H9 (cell line): ENCODE measurements around the gene KCTD16. TPM values are rescaled to one million over a fixed set of nuclear protein-coding genes. Genes with fewer than 3 reads are reported as not detected.

Experiments used
- DNase-seq: peaks from one replicate; pipeline ENCODE4 v3.0.0-alpha.2; 2017
- H2AFZ ChIP-seq: one replicate; pipeline ENCODE4 v1.6.1; 2013; ENCODE audit warnings: mild to moderate bottlenecking, low read length, control low read depth, moderate library complexity
- H2AK5ac ChIP-seq: 2 replicates; pipeline ENCODE4 v1.6.1; 2013; ENCODE audit warnings: low read length, control low read depth, mixed read lengths; ENCODE audit not compliant: insufficient read length
- H2BK120ac ChIP-seq: one replicate; pipeline ENCODE4 v1.6.1; 2013; ENCODE audit warnings: low read depth, mild to moderate bottlenecking, low read length, control low read depth, inconsistent platforms; ENCODE audit not compliant: poor library complexity, severe bottlenecking
- H2BK12ac ChIP-seq: 2 replicates; pipeline ENCODE4 v1.6.1; 2013; ENCODE audit warnings: low read length, control low read depth, mixed read lengths, low read depth; ENCODE audit not compliant: insufficient read length
- H2BK15ac ChIP-seq: 2 replicates; pipeline ENCODE4 v1.6.1; 2013; ENCODE audit warnings: low read depth, low read length, control low read depth
- H2BK20ac ChIP-seq: one replicate; pipeline ENCODE4 v1.6.1; 2013; ENCODE audit warnings: low read depth, mild to moderate bottlenecking, low read length, control low read depth, inconsistent platforms; ENCODE audit not compliant: poor library complexity, severe bottlenecking
- H2BK5ac ChIP-seq: 2 replicates; pipeline ENCODE4 v1.6.1; 2013; ENCODE audit warnings: low read length, control low read depth, mixed read lengths; ENCODE audit not compliant: insufficient read length
- H3K14ac ChIP-seq: 2 replicates; pipeline ENCODE4 v1.6.1; 2013; ENCODE audit warnings: low read length, control low read depth; ENCODE audit not compliant: insufficient read depth
- H3K18ac ChIP-seq: 2 replicates; pipeline ENCODE4 v1.6.1; 2013; ENCODE audit warnings: low read depth, mild to moderate bottlenecking, mixed read lengths, low read length, control low read depth; ENCODE audit not compliant: insufficient read length
- H3K23ac ChIP-seq: 2 replicates; pipeline ENCODE4 v1.6.1; 2013; ENCODE audit warnings: low read length, control low read depth, mixed read lengths, low read depth; ENCODE audit not compliant: insufficient read length
- H3K23me2 ChIP-seq: 2 replicates; pipeline ENCODE4 v1.6.1; 2013; ENCODE audit warnings: low read depth, mild to moderate bottlenecking, mixed read lengths, low read length, control low read depth; ENCODE audit not compliant: insufficient read length, poor library complexity, severe bottlenecking
- H3K27ac ChIP-seq: 2 replicates; pipeline ENCODE4 v1.5.1; 2013; ENCODE audit warnings: low read length, control low read depth, mixed read lengths, low read depth; ENCODE audit not compliant: insufficient read length
- H3K27me3 ChIP-seq: 2 replicates; pipeline ENCODE4 v1.6.1; 2013; ENCODE audit warnings: low read length, control low read depth, inconsistent platforms; ENCODE audit not compliant: insufficient read depth
- H3K4ac ChIP-seq: 2 replicates; pipeline ENCODE4 v1.6.1; 2013; ENCODE audit warnings: low read depth, mild to moderate bottlenecking, control low read depth, inconsistent platforms, low read length, moderate library complexity
- H3K4me1 ChIP-seq: 2 replicates; pipeline ENCODE4 v1.6.1; 2013; ENCODE audit warnings: low read length, control low read depth, inconsistent platforms; ENCODE audit not compliant: insufficient read depth
- H3K4me2 ChIP-seq: 2 replicates; pipeline ENCODE4 v1.6.1; 2013; ENCODE audit warnings: low read length, control low read depth, mixed read lengths; ENCODE audit not compliant: insufficient read length, insufficient read depth
- H3K56ac ChIP-seq: 2 replicates; pipeline ENCODE4 v1.6.1; 2013; ENCODE audit warnings: low read depth, mild to moderate bottlenecking, mixed read lengths, low read length, control low read depth; ENCODE audit not compliant: insufficient read length
- H3K79me1 ChIP-seq: 2 replicates; pipeline ENCODE4 v1.6.1; 2013; ENCODE audit warnings: low read depth, mild to moderate bottlenecking, moderate library complexity, low read length, control low read depth, inconsistent platforms; ENCODE audit not compliant: insufficient read depth, poor library complexity, severe bottlenecking
- H3K79me2 ChIP-seq: 2 replicates; pipeline ENCODE4 v1.6.1; 2013; ENCODE audit warnings: low read length, control low read depth, inconsistent platforms; ENCODE audit not compliant: insufficient read depth
- H3K9ac ChIP-seq: 2 replicates; pipeline ENCODE4 v1.6.1; 2013; ENCODE audit warnings: low read length, control low read depth, mixed read lengths; ENCODE audit not compliant: insufficient read length; ENCODE audit errors: extremely low read depth
- H3K9me3 ChIP-seq: one replicate; pipeline ENCODE4 v1.6.1; 2013; ENCODE audit warnings: low read depth, low read length, inconsistent platforms; ENCODE audit not compliant: control insufficient read depth
- H3T11ph ChIP-seq: one replicate; pipeline ENCODE4 v1.6.1; 2013; ENCODE audit warnings: mild to moderate bottlenecking, low read length, control low read depth, inconsistent platforms
- H4K20me1 ChIP-seq: one replicate; pipeline ENCODE4 v1.6.1; 2013; ENCODE audit not compliant: control insufficient read depth, insufficient read length, insufficient read depth
- H4K5ac ChIP-seq: 2 replicates; pipeline ENCODE4 v1.6.1; 2013; ENCODE audit warnings: low read depth, mild to moderate bottlenecking, mixed read lengths, low read length, control low read depth; ENCODE audit not compliant: insufficient read length
- H4K8ac ChIP-seq: replicated peaks from 2 replicates; pipeline ENCODE4 v1.6.1; 2013; ENCODE audit warnings: low read length, control low read depth, mixed read lengths, low read depth; ENCODE audit not compliant: insufficient read length
- H4K91ac ChIP-seq: 2 replicates; pipeline ENCODE4 v1.6.1; 2013; ENCODE audit warnings: low read depth, mild to moderate bottlenecking, moderate library complexity, mixed read lengths, low read length, control low read depth; ENCODE audit not compliant: insufficient read length
- H3K27ac Mint-ChIP-seq, 3 experiments: 2 replicates in 2 of 3; 3 replicates in 1 of 3; pipeline ENCODE4 v1.8.0; 2020 to 2021; ENCODE audit warnings: mixed read lengths in 3 of 3, mild to moderate bottlenecking in 1 of 3, moderate library complexity in 1 of 3
- H3K27me3 Mint-ChIP-seq: 2 replicates; pipeline ENCODE4 v1.8.0; 2021; ENCODE audit warnings: low read depth, mild to moderate bottlenecking, moderate library complexity, mixed read lengths
- H3K36me3 Mint-ChIP-seq, 3 experiments: 2 replicates in 2 of 3; 3 replicates in 1 of 3; pipeline ENCODE4 v1.8.0; 2020 to 2021; ENCODE audit warnings: low read depth in 3 of 3, mixed read lengths in 3 of 3; ENCODE audit not compliant: insufficient read depth in 1 of 3
- H3K4me1 Mint-ChIP-seq, 2 experiments: 2 replicates each; pipeline ENCODE4 v1.8.0; 2020; ENCODE audit warnings: mixed read lengths in 2 of 2
- H3K4me3 Mint-ChIP-seq, 2 experiments: 2 replicates in 1 of 2; 3 replicates in 1 of 2; pipeline ENCODE4 v1.8.0; 2020 to 2021; ENCODE audit warnings: mild to moderate bottlenecking in 2 of 2, mixed read lengths in 2 of 2, moderate library complexity in 1 of 2
- H3K9me3 Mint-ChIP-seq, 2 experiments: 2 replicates in 1 of 2; 3 replicates in 1 of 2; pipeline ENCODE4 v1.8.0; 2020; ENCODE audit warnings: mild to moderate bottlenecking in 2 of 2, mixed read lengths in 2 of 2, moderate library complexity in 1 of 2
- CTCF ChIP-seq: fragments of 200-600 bp; sonication (generic); conservative IDR thresholded peaks from 3 replicates; pipeline ENCODE4 v1.8.0; 2021; ENCODE audit warnings: antibody characterized with exemption, mild to moderate bottlenecking
- WGBS: extraction: QIAGEN DNeasy Blood & Tissue Kit; methylation state at CpG from one replicate; pipeline ENCODE4 v1.1.7; 2013; ENCODE audit warnings: missing lambda C conversion rate, low lambda C conversion rate, mixed read lengths; ENCODE audit not compliant: insufficient read length; ENCODE audit errors: extremely low coverage; 5-methylcytosine and 5-hydroxymethylcytosine counted together
- total RNA-seq: library from RNA; stranded (reverse); gene quantifications from 2 replicates; pipeline ENCODE4 v1.2.1, GENCODE V29; 2021

KCTD16 gene
- total RNA-seq, 1 experiment from 2014 or later = 0.09 TPM

GRCh38 chr5:144522698-144523097 is 352.0 kb downstream of the KCTD16 start:
- no peak overlapping the region for H3K4me2 ChIP-seq

More at GRCh38 chr5:144522698-144523097, 352.0 kb downstream of the KCTD16 start:
- no peaks in the 10 kb centered on the region for H3K36me3 Mint-ChIP-seq
- H3K56ac ChIP-seq = no peak overlapping the region
- no peak overlapping the region for H3T11ph ChIP-seq
- no peak overlapping the region for H3K4ac ChIP-seq
- no peak overlapping the region for H3K4me3 Mint-ChIP-seq
- no peaks in the 10 kb centered on the region; the same call in 1 of the 2 replicates for H3K27me3 Mint-ChIP-seq
- no peaks in the 10 kb centered on the region for H3K9me3 ChIP-seq
- no peak overlapping the region for H2BK5ac ChIP-seq
- H2AK5ac ChIP-seq = no peak overlapping the region
- WGBS = no CpG with 5 or more reads among the region's 1 CpG
- no peaks in the 10 kb centered on the region for H3K79me2 ChIP-seq
- DNase-seq = no peak
- H4K8ac ChIP-seq = no peak overlapping the region
- no peak overlapping the region for H3K18ac ChIP-seq
- no peak overlapping the region for H2BK15ac ChIP-seq
- H3K27ac Mint-ChIP-seq = no peak overlapping the region; a peak in 1 of 7 replicates
- no peak overlapping the region for H4K5ac ChIP-seq
- H3K23ac ChIP-seq = no peak overlapping the region
- no peak for TF ChIP-seq CTCF
- peaks cover 7 to 9% of the 10 kb centered on the region in 2 experiments for H3K4me1 Mint-ChIP-seq
- no peak overlapping the region for H2AFZ ChIP-seq
- H3K27me3 ChIP-seq = no peaks in the 10 kb centered on the region
- H4K20me1 ChIP-seq = no peaks in the 10 kb centered on the region
- no peaks in the 10 kb centered on the region for H3K79me1 ChIP-seq
- H3K27ac ChIP-seq = no peak overlapping the region
- no peak overlapping the region for H2BK12ac ChIP-seq
- H3K9me3 Mint-ChIP-seq = peaks cover 0 to under 1% of the 10 kb centered on the region in 2 experiments; a peak in 2 of 5 replicates
- no peaks in the 10 kb centered on the region for H3K4me1 ChIP-seq
- no peaks in the 10 kb centered on the region for H3K23me2 ChIP-seq
- H2BK120ac ChIP-seq = no peak overlapping the region
- no peak overlapping the region for H3K9ac ChIP-seq
- H3K14ac ChIP-seq = no peak overlapping the region
- no peak overlapping the region for H2BK20ac ChIP-seq
- no peak overlapping the region for H4K91ac ChIP-seq
